ENCODE data around the gene GPR39.

Gene GPR39

GRCh38 chr2:132414081-132414480 is 2.5 kb upstream of the GPR39 start:
- DNase-seq = no peak

DNA sequence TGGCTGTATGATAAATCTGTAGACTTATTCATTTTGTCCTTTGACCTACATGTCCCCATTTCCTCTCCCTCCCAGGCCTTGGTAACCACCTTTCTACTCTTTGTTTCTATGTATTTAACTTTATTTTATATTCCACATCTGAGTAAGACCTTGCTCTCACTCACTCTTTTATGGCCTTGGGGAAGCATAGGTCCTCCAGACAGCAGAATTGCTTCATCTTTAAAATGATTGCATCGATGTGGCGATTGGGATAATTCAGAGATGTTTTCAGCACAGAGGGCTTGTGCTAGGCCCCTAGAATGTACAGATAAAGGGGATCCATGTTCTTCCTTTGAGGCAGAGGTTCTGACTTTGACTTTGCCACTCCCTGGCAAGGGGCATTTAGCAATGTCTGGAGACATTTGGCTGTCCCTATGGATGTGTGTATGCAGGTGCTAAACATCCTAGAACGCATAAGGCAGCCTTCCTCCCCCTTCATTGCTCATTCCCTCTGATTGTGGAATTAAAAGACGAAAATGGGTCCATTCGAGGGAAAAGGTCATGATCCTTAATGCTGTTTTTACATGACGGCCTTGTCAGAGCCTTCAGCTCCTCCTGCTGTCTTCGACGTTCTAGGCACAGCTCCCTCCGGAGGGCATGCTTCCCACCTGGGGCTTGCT is 1.2 kb upstream of the GPR39 start:
- DNase-seq = no peak

DNA sequence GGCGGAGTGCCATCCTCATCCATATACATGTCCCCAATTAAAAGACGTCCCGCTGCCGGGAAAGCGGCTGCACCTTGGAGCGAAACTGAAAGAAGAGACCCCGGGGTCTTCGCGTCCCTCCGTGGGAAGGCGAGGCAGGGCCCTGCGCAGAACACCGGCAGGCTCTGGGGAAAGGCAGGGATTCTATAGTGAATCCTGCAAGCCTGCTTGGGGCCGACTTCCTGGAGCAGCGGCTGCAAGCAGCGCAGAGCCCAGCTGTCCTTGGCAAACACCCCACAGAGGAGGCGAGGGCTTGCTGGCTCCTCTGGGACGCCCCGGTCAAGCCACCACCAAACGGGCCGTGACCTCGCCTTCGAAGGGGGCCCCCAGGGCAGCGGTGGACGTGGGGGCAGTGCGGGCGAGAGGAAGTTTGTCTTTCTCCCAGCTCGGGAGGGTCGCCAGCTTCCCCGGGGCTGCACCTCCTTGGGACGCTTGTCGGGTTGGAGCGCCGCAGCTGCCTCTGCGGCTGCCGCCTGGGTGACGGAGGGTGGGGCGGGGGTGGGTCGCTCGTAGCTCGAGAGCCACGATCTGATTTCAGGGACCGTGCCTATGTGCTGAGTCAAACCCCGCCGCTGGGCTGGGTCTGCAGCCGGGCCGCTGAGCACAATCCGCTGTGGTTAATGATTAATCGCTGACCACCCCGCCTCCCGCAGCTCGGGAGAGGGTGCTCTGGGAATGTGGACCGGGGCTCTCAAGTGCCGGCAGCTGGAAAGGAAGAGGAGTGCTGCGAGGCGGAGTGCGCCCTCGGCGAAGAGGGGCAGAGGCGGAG is 486 bp upstream of the GPR39 start:
- DNase-seq = no peak

DNA sequence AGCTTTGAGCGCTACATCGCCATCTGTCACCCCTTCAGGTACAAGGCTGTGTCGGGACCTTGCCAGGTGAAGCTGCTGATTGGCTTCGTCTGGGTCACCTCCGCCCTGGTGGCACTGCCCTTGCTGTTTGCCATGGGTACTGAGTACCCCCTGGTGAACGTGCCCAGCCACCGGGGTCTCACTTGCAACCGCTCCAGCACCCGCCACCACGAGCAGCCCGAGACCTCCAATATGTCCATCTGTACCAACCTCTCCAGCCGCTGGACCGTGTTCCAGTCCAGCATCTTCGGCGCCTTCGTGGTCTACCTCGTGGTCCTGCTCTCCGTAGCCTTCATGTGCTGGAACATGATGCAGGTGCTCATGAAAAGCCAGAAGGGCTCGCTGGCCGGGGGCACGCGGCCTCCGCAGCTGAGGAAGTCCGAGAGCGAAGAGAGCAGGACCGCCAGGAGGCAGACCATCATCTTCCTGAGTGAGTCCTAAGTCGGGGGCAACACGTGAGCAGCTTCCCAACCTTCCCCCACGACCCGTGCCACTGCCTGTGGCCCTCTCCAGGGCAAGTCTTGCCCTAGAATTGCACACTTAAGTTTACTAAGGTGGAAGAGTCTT is 928 bp downstream of the GPR39 start:
- DNase-seq = no peak

DNA sequence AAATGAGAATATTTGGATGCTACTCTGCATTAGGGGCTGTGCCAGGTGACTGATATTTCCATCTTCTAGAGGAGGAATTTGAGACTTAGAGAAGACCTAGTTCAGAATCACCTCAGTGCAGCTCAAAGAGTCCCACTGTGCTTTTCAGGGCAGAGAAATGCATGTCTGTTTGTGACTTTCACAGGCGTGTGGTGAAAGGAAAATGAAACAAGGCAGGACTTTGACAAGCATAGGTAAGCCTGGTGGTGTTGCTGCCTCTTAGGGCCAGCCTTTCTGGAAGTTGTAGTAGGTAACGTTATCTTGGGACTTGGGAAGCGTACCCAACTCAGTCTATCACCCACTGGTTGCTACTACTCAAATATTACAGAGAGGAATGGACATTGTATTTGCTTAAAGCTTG is 2.6 kb downstream of the GPR39 start:
- no peak for DNase-seq

GRCh38 chr2:132419941-132420340 is 3.3 kb downstream of the GPR39 start:
- DNase-seq = no peak

DNA sequence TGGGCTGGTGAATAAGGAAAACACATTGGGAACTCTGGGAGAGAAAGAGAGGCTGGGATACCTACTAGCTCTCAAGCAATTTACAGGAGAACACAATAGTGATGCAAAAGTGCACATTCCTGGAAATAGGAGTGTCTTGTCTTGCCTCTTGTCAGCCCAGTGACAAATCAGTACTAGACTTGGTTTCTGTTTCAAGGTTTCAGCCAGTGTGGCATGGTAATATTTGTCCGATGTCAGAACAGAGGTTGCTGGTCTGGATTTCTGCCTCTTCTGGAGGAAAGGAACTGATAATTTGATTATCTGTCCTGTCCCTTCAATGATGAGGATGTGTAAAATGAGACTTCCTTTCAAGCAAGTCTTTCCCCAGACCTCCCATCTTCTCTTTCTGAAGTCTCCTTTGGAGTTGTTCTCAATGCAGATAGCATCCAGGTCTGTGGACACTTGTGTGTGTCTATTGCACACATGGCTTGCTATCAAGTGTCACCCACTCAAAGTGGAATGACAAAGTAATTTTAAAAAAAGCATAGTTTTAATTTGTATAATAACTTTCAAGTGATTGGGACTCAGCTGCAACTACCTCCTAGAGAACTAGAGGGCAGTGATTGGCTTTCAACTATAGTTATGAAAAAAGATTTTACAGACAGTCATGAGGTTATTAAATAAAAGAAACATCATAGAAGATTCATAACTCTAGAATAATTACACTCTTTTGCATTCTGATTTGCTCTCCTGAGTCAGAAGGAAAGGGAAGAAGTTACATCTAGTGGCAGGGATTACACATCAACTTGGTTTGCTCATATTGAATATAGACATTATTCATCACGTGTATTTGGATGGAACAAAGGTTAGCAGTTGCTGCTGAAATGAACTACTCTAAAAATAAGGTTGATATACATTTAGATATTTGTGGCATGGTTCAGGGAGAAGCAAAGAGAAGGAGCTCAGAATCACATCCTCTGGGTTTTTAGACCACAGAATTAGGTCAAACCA is 4.5 kb downstream of the GPR39 start:
- DNase-seq = no peak

GRCh38 chr2:132422736-132423135 is 6.1 kb downstream of the GPR39 start:
- DNase-seq = no peak

DNA sequence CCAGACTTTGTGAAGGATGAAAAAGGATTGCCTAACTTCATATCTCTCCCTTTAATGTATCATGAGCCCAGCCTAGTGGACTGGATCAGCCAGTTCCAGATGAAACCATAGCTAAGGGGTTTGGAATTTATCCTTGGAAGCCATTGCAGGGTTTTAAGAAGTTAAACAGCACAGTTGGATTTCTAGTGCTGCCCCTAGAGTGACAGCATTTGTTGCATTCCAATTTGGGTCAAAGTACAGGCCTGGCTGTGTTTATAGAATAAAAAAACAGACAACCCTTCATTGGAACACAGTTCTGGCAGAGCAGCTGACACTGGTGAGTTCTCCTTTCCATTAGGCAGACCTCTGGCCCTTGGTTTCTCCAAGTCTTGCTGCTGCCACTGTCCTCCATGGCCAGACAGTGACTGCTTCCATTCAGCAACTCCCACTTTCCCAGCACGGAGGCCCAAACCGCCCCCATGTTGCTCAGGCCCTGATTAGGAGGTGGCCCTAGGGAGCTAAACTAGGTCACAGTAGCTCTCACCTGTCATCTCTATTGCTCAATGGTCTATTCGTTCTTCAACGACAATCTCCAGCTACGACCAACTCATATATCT is 8.0 kb downstream of the GPR39 start:
- no peak for DNase-seq

DNA sequence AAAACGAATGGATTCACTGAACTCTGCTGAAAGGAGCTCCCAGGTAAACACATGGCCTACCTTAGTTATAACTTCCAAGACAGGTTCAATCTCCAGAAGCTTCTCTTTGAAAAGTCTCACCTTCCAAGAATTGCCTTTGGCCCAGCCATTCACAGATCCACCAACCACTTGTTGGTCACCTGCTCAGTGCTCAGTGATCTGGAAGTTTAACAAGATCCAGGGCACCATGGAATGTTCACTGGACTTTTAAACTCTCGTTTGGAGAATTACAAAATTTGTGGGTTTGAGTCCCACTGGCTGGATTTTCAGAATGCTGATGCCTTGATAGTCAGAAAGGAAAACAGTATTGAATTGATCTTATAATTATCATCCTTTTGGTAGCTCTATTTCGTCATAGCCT is 9.4 kb downstream of the GPR39 start:
- no peak for DNase-seq

- no peak for DNase-seq
These were observed 10.1 kb downstream of the GPR39 start for GRCh38 chr2:132426656-132427055.

- DNase-seq = no peak
These were observed 12.7 kb downstream of the GPR39 start for GRCh38 chr2:132429351-132429750.

GRCh38 chr2:132429941-132430573 is 13.5 kb downstream of the GPR39 start:
- DNase-seq = no peak

- no peak for DNase-seq
These were observed 14.3 kb downstream of the GPR39 start for GRCh38 chr2:132430895-132431294.

- DNase-seq = no peak
These were observed 21.5 kb downstream of the GPR39 start for GRCh38 chr2:132437852-132438669.

GRCh38 chr2:132438691-132439090 is 22.1 kb downstream of the GPR39 start:
- no peak for DNase-seq

GRCh38 chr2:132439703-132440398 is 23.2 kb downstream of the GPR39 start:
- DNase-seq = no peak

DNA sequence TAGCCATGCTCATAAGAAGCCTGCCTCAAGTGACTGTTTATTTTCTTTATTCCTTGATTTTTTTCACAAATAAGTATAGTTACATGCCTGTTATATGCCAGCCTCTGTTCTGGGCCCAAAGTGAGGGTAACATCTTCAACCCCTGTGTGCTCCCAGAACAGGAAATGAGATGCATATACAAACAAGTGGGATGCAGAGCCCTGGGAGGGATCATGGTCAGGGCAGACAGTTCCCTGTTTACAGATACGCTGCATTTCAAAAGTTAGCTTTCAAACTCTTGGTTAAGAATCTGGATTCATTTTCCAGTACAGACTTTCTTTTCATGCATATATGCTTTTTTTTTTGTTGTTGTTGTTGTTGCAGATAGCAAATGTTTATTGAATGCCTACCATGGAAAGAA is 24.4 kb downstream of the GPR39 start:
- DNase-seq = no peak

GRCh38 chr2:132442278-132442677 is 25.7 kb downstream of the GPR39 start:
- DNase-seq = no peak

DNA sequence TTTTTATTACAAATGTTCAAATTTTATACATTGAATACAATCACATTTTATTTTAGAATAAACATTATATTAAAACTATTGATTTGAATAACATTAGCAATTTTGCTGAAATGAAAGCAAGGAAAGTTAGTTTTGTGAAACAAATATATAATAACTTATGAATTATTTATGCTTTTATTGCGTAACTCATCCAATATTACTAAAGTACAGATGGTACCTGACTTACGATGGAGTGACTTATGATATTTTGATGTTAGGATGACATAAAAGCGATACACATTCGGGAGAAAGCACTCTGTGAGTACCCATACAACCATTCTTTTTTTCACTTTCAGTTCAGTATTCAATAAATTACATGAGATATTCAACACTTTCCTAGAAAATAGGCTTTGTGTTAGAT is 26.5 kb downstream of the GPR39 start:
- DNase-seq = no peak

Measured in activated gamma-delta T cell (primary cell).